ENCODE measurements around the gene NHEJ1.

GRCh38 chr2:219081096-219081495 lies 79.5 kb downstream of the NHEJ1 start:
- TF ChIP-seq ZNF274 (IDR thresholded peaks at IDR 0.05; ENCODE audit: low read depth, low read length), result no peak
- TF ChIP-seq SUZ12 (IDR thresholded peaks at IDR 0.05; ENCODE audit: extremely low read depth, insufficient read depth, insufficient read length), result no peak
- no peak for TF ChIP-seq YY1 (IDR thresholded peaks at IDR 0.05; ENCODE audit: insufficient read depth, insufficient read length)
